Mucosa of gallbladder (tissue), 1 donor: ENCODE measurements around the gene OR52E1. TPM values are rescaled to one million over a fixed set of nuclear protein-coding genes. Genes with fewer than 3 reads are reported as not detected.

ENCODE experiments used
- DNase-seq: peaks from one replicate; pipeline ENCODE4 v3.0.0-alpha.2; 2020; ENCODE audit warnings: low spot score
- total RNA-seq: library from RNA; stranded (reverse); gene quantifications from one replicate; pipeline ENCODE4 v1.2.1, GENCODE V29; 2021
- donor health status: DM: no; HTN: no; CAD: no.

OR52E1 gene
- total RNA-seq, 1 donor from 2014 or later, result not detected

GRCh38 chr11:5117588-5117987 lies 48.2 kb downstream of the OR52E1 start:
- DNase-seq, result no peak

- no peak for DNase-seq
Observed at GRCh38 chr11:5118893-5119292, 49.5 kb downstream of the OR52E1 start.

Other genes starting within 250 kb of the OR52E1 start
- gene OR51F2, start 248.3 kb upstream of the OR52E1 start, total RNA-seq, result not detected
- gene OR51S1, start 220.4 kb upstream of the OR52E1 start, total RNA-seq, result not detected
- not detected for gene OR51T1, start 187.7 kb upstream of the OR52E1 start, total RNA-seq
- not detected for gene OR51A7, start 165.8 kb upstream of the OR52E1 start, total RNA-seq
- gene OR51G2, start 150.2 kb upstream of the OR52E1 start, total RNA-seq, result not detected
- not detected for gene OR51G1, start 145.2 kb upstream of the OR52E1 start, total RNA-seq
- gene OR51A4, start 122.0 kb upstream of the OR52E1 start, total RNA-seq, result not detected
- not detected for gene OR51A2, start 113.9 kb upstream of the OR52E1 start, total RNA-seq
- gene OR51L1, start 74.7 kb upstream of the OR52E1 start, total RNA-seq, result not detected
- not detected for gene OR52J3, start 23.0 kb upstream of the OR52E1 start, total RNA-seq
- not detected for gene OR52E2, start 9.9 kb upstream of the OR52E1 start, total RNA-seq
- gene OR52A5, start 68.8 kb downstream of the OR52E1 start, total RNA-seq, result not detected
- gene OR52A1, start 85.2 kb downstream of the OR52E1 start, total RNA-seq, result not detected
- not detected for gene OR51V1, start 131.1 kb downstream of the OR52E1 start, total RNA-seq
- gene HBB, start 157.5 kb downstream of the OR52E1 start, total RNA-seq, result 65.9 TPM
- 0.72 TPM for gene HBD, start 164.9 kb downstream of the OR52E1 start, total RNA-seq
- gene HBG1, start 180.3 kb downstream of the OR52E1 start, total RNA-seq, result 3.3 TPM
- gene HBG2, start 185.2 kb downstream of the OR52E1 start, total RNA-seq, result 13.2 TPM
- gene HBE1, start 200.4 kb downstream of the OR52E1 start, total RNA-seq, result 4.0 TPM
- 0.23 TPM for gene OR51B4, start 232.4 kb downstream of the OR52E1 start, total RNA-seq